GM11168 (cell line): Measurements from ENCODE around the gene LAMA3.

Experiments
- in situ Hi-C: fragments of 300-500 bp; cut with MboI; formaldehyde crosslinking; loops from one replicate; pipeline ENCODE4 v1.12.0; 2022; ENCODE audit warnings: low sequenced_read_pairs; ENCODE audit not compliant: unreplicated experiment

Gene LAMA3

GRCh38 chr18:23667114-23667513 is 22.1 kb upstream of the LAMA3 start:
- in situ Hi-C loops, result no loop called here

- in situ Hi-C loops, result no loop called here
Measured at GRCh38 chr18:23668731-23669130, 20.5 kb upstream of the LAMA3 start.

- in situ Hi-C loops, result no loop called here
Measured at GRCh38 chr18:23669202-23669766, 20.0 kb upstream of the LAMA3 start.

- in situ Hi-C loops, result no loop called here
Measured at GRCh38 chr18:23669804-23670405, 19.3 kb upstream of the LAMA3 start.

GRCh38 chr18:23671564-23671963 is 17.7 kb upstream of the LAMA3 start:
- in situ Hi-C loops, result no loop called here

- in situ Hi-C loops, result no loop called here
Measured at GRCh38 chr18:23673725-23674124, 15.5 kb upstream of the LAMA3 start.

GRCh38 chr18:23675236-23675635 is 14.0 kb upstream of the LAMA3 start:
- in situ Hi-C loops, result no loop called here

GRCh38 chr18:23675896-23676295 is 13.4 kb upstream of the LAMA3 start:
- in situ Hi-C loops, result no loop called here

GRCh38 chr18:23682045-23682444 is 7.2 kb upstream of the LAMA3 start:
- in situ Hi-C loops, result no loop called here

- in situ Hi-C loops, result no loop called here
Measured at GRCh38 chr18:23682472-23682871, 6.8 kb upstream of the LAMA3 start.

- in situ Hi-C loops, result no loop called here
Measured at GRCh38 chr18:23683155-23683554, 6.1 kb upstream of the LAMA3 start.

GRCh38 chr18:23683671-23684070 is 5.6 kb upstream of the LAMA3 start:
- in situ Hi-C loops, result no loop called here

GRCh38 chr18:23684515-23685197 is 4.6 kb upstream of the LAMA3 start:
- in situ Hi-C loops, result no loop called here

- in situ Hi-C loops, result no loop called here
Measured at GRCh38 chr18:23688528-23688927, 725 bp upstream of the LAMA3 start.

- in situ Hi-C loops, result no loop called here
Measured at GRCh38 chr18:23689616-23690504, 607 bp downstream of the LAMA3 start.

- in situ Hi-C loops, result no loop called here
Measured at GRCh38 chr18:23690505-23691068, 1.3 kb downstream of the LAMA3 start.

GRCh38 chr18:23693846-23694245 is 4.6 kb downstream of the LAMA3 start:
- in situ Hi-C loops, result no loop called here

GRCh38 chr18:23694637-23695430 is 5.6 kb downstream of the LAMA3 start:
- in situ Hi-C loops, result no loop called here

- in situ Hi-C loops, result no loop called here
Measured at GRCh38 chr18:23701017-23701416, 11.8 kb downstream of the LAMA3 start.

GRCh38 chr18:23701544-23702064 is 12.4 kb downstream of the LAMA3 start:
- in situ Hi-C loops, result no loop called here
